HepG2 (cell line): ENCODE measurements around the gene MLN. TPM values are rescaled to one million over a fixed set of nuclear protein-coding genes. Genes with fewer than 3 reads are reported as not detected.

Experiments
- BCL6 ChIP-seq: IDR thresholded peaks from 2 replicates; pipeline ENCODE4 v1.6.1; 2016; ENCODE audit warnings: missing genetic modification reagents, missing compliant biosample characterization
- CCAR2 ChIP-seq: fragments of 200-400 bp; formaldehyde crosslinking; optimal IDR thresholded peaks from 2 replicates; pipeline ENCODE3; 2018; ENCODE audit warnings: low read depth, mild to moderate bottlenecking, low read length, moderate library complexity
- CCDC6 ChIP-seq: sonication (generic); formaldehyde crosslinking; IDR thresholded peaks from 2 replicates; pipeline ENCODE4 v1.8.1; 2022; ENCODE audit warnings: mild to moderate bottlenecking, missing genetic modification reagents, moderate library complexity
- FOXJ3 ChIP-seq: sonication (generic); formaldehyde crosslinking; IDR thresholded peaks from 2 replicates; pipeline ENCODE4 v1.4.0; 2020; ENCODE audit warnings: missing genetic modification reagents, mild to moderate bottlenecking, borderline replicate concordance
- FUBP1 ChIP-seq: sonication (generic); formaldehyde crosslinking; IDR thresholded peaks from 2 replicates; pipeline ENCODE4 v1.5.1; 2020; ENCODE audit warnings: missing genetic modification reagents, mild to moderate bottlenecking, borderline replicate concordance
- HNRNPLL ChIP-seq: fragments of 200-400 bp; formaldehyde crosslinking; IDR thresholded peaks from 2 replicates; pipeline ENCODE4 v1.6.1; 2017; ENCODE audit warnings: mild to moderate bottlenecking, low read depth, low read length; ENCODE audit not compliant: poor library complexity, severe bottlenecking
- JARID2 ChIP-seq: sonication (generic); formaldehyde crosslinking; IDR thresholded peaks from 2 replicates; pipeline ENCODE4 v1.8.1; 2023; ENCODE audit warnings: missing genetic modification reagents, inconsistent platforms; ENCODE audit not compliant: insufficient replicate concordance
- KDM5B ChIP-seq: sonication (generic); formaldehyde crosslinking; IDR thresholded peaks from 2 replicates; pipeline ENCODE4 v1.4.0; 2020; ENCODE audit warnings: missing genetic modification reagents, mild to moderate bottlenecking, borderline replicate concordance
- MTA1 ChIP-seq: sonication (generic); formaldehyde crosslinking; IDR thresholded peaks from 2 replicates; pipeline ENCODE4 v1.4.0; 2020; ENCODE audit warnings: missing genetic modification reagents, mild to moderate bottlenecking, borderline replicate concordance
- NFIB ChIP-seq: sonication (generic); formaldehyde crosslinking; IDR thresholded peaks from 2 replicates; pipeline ENCODE4 v1.9.0; 2021; ENCODE audit warnings: missing genetic modification reagents, mild to moderate bottlenecking, borderline replicate concordance
- PHF20 ChIP-seq: sonication (generic); formaldehyde crosslinking; IDR thresholded peaks from 2 replicates; pipeline ENCODE4 v1.5.0; 2020; ENCODE audit warnings: mild to moderate bottlenecking, missing genetic modification reagents
- POLR2AphosphoS2 ChIP-seq: IDR thresholded peaks from 2 replicates; pipeline ENCODE4 v1.6.1; 2011; ENCODE audit warnings: low read depth, low read length, improper control_type of control experiment
- RFXANK ChIP-seq: IDR thresholded peaks from 2 replicates; pipeline ENCODE4 v1.6.1; 2016
- RORA ChIP-seq: sonication (generic); formaldehyde crosslinking; IDR thresholded peaks from 2 replicates; pipeline ENCODE4 v1.5.0; 2020; ENCODE audit warnings: mild to moderate bottlenecking, missing genetic modification reagents, moderate library complexity
- SATB2 ChIP-seq: sonication (generic); formaldehyde crosslinking; IDR thresholded peaks from 2 replicates; pipeline ENCODE4 v1.5.0; 2020; ENCODE audit warnings: missing genetic modification reagents
- ZBTB1 ChIP-seq: sonication (generic); formaldehyde crosslinking; IDR thresholded peaks from 2 replicates; pipeline ENCODE4 v1.4.0; 2020; ENCODE audit warnings: missing genetic modification reagents, borderline replicate concordance
- ZBTB44 ChIP-seq: sonication (generic); formaldehyde crosslinking; IDR thresholded peaks from 2 replicates; pipeline ENCODE4 v1.4.0; 2020; ENCODE audit warnings: missing genetic modification reagents
- ZBTB7B ChIP-seq: sonication (generic); formaldehyde crosslinking; IDR thresholded peaks from 2 replicates; pipeline ENCODE4 v1.4.0; 2020; ENCODE audit warnings: missing genetic modification reagents
- ZIK1 ChIP-seq: sonication (generic); formaldehyde crosslinking; IDR thresholded peaks from 2 replicates; pipeline ENCODE4 v1.5.0; 2020; ENCODE audit warnings: mild to moderate bottlenecking, low read depth, missing genetic modification reagents, borderline replicate concordance
- ZKSCAN5 ChIP-seq: sonication (generic); formaldehyde crosslinking; IDR thresholded peaks from 2 replicates; pipeline ENCODE4 v1.5.1; 2020; ENCODE audit warnings: mild to moderate bottlenecking, missing genetic modification reagents
- ZNF44 ChIP-seq: sonication (generic); formaldehyde crosslinking; IDR thresholded peaks from 2 replicates; pipeline ENCODE4 v1.5.1; 2020; ENCODE audit warnings: mild to moderate bottlenecking, missing genetic modification reagents
- ZNF441 ChIP-seq: sonication (generic); formaldehyde crosslinking; IDR thresholded peaks from 2 replicates; pipeline ENCODE4 v1.7.0; 2021; ENCODE audit warnings: missing genetic modification reagents, borderline replicate concordance
- ZNF460 ChIP-seq: sonication (generic); formaldehyde crosslinking; IDR thresholded peaks from 2 replicates; pipeline ENCODE4 v1.5.1; 2020; ENCODE audit warnings: missing genetic modification reagents, mild to moderate bottlenecking, borderline replicate concordance
- ZNF577 ChIP-seq: sonication (generic); formaldehyde crosslinking; IDR thresholded peaks from 2 replicates; pipeline ENCODE4 v1.4.0; 2020; ENCODE audit warnings: mild to moderate bottlenecking, low read depth, missing genetic modification reagents, borderline replicate concordance
- ZSCAN22 ChIP-seq: sonication (generic); formaldehyde crosslinking; IDR thresholded peaks from 2 replicates; pipeline ENCODE4 v1.4.0; 2020; ENCODE audit warnings: mild to moderate bottlenecking, missing genetic modification reagents
- polyA plus RNA-seq, 8 experiments: library from polyadenylated mRNA; depleted of rRNA in 3 of 8; stranded (reverse) in 7 of 8; unstranded in 1 of 8; fragments of >200 nt; fragmentation: Illumina TruSeq in 4 of 8; extraction: Trizol in 4 of 8; gene quantifications; 2 replicates each; pipeline versions ENCODE4 v1.2.1 to v1.2.3, GENCODE V29; 2011 to 2016; ENCODE audit warnings: low read depth in 4 of 8, missing spikeins in 1 of 8, mixed read lengths in 1 of 8; ENCODE audit not compliant: insufficient read depth in 1 of 8
- total RNA-seq, 5 experiments: library from RNA; depleted of rRNA; stranded (reverse); fragments of >200 nt; fragmentation: Illumina TruSeq; extraction: Trizol; gene quantifications; 2 replicates each; pipeline ENCODE4 v1.2.3, GENCODE V29; 2016; ENCODE audit warnings: low read depth in 1 of 5
- TF ChIP-seq, protein P1 (sequence below): sonication (generic); formaldehyde crosslinking; IDR thresholded peaks from 2 replicates; pipeline ENCODE4 v1.5.1; 2020; ENCODE audit warnings: missing genetic modification reagents, mild to moderate bottlenecking, borderline replicate concordance

The MLN gene
- total and polyA plus RNA-seq, 2 of the 13 experiments (the other 11 are each of a cell fraction or from before 2014, with no cell fraction given): not detected

DNA sequence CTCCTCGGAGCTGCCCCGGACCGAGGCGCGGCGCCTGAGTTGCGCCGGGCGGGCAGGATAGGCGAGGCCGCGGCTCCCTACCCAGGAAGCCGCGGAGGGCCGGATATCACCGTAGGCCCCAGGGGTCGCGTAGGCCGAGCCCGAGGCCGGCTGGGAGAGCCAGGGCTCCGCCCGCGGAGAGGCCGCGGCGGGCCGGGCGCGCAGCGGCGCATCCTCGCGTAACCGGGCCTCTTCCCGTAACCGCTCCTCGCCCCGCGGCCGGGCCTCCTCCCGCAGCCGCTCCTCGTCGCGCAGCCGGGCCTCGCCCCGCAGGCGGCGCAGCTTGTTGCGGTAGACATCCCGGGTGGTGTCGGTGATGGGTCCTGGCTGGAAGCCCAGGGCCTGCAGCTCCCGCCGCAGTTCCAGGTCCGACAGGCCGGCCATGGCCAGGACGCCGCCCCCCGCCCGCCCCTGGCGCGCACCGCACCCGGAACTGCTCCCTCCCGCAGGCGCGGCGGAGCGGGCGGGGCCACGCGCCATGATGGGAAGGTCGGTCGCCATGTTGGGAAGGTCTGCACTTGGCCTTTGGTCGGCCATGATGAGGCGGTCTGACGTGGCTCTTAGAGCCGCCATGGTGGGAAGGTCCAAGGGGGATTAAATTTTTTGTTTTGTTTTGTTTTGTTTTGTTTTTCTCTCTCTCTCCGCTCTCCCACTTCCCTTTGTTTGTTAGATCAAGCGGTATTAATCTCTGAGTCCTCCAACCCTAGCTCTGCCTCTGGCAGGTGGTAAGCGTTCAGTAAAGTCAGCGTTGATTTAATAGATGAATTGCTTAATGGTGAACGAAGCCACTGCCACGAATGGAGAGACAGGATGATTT is 14.9 kb downstream of the MLN start, which contains the start of gene LEMD2 (continued):
- TF ChIP-seq NFIB (CRISPR knock-in tag) (no peak), RFXANK (0 out of 2 replicates have a peak, but pooled peaks have one; percentile 77), FUBP1 (CRISPR knock-in tag) (0 out of 2 replicates have a peak, but pooled peaks have one; percentile 21), FOXJ3 (CRISPR knock-in tag) (no peak), ZSCAN22 (peak; percentile 54; the same call in 1 of the 2 replicates), CCAR2 (peak; percentile 35), ZNF460 (CRISPR knock-in tag) (no peak), MTA1 (CRISPR knock-in tag) (peak; percentile 95; the same call in 1 of the 2 replicates), ZIK1 (CRISPR knock-in tag) (peak; percentile 90), ZBTB1 (CRISPR knock-in tag) (no peak), ZBTB7B (CRISPR knock-in tag) (peak; percentile 78; the same call in 1 of the 2 replicates), POLR2AphosphoS2 (no peak), CCDC6 (peak; percentile 89; the same call in 1 of the 2 replicates), BCL6 (CRISPR knock-in tag) (peak; percentile 49), ZBTB44 (no peak), ZNF441 (CRISPR knock-in tag) (0 out of 2 replicates have a peak, but pooled peaks have one; percentile 37), JARID2 (CRISPR knock-in tag) (no peak), RORA (CRISPR knock-in tag) (no peak), ZNF577 (CRISPR knock-in tag) (0 out of 2 replicates have a peak, but pooled peaks have one; percentile 30), HNRNPLL (peak; percentile 89), PHF20 (CRISPR knock-in tag) (peak; percentile 87), ZKSCAN5 (CRISPR knock-in tag) (no peak), SATB2 (CRISPR knock-in tag) (peak; percentile 90; the same call in 1 of the 2 replicates), KDM5B (CRISPR knock-in tag) (peak; percentile 88), ZNF44 (CRISPR knock-in tag) (no peak; the same call in 1 of the 2 replicates)
- TF ChIP-seq, protein P1, sequence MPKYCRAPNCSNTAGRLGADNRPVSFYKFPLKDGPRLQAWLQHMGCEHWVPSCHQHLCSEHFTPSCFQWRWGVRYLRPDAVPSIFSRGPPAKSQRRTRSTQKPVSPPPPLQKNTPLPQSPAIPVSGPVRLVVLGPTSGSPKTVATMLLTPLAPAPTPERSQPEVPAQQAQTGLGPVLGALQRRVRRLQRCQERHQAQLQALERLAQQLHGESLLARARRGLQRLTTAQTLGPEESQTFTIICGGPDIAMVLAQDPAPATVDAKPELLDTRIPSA (CRISPR knock-in tag): 0 out of 2 replicates have a peak, but pooled peaks have one; percentile 67
